SK-N-SH (cell line): ENCODE results near the gene SEC14L2.

Experiments used
- CTCF ChIP-seq: fragments of 200-600 bp; sonication (generic); IDR thresholded peaks from 2 replicates; pipeline ENCODE4 v1.6.1; 2017; ENCODE audit warnings: antibody characterized with exemption, mild to moderate bottlenecking, moderate library complexity
- ELF1 ChIP-seq: IDR thresholded peaks from 2 replicates; pipeline ENCODE4 v1.4.0; 2012
- EZH2phosphoT487 ChIP-seq: fragments of 200-600 bp; sonication (generic); IDR thresholded peaks from 2 replicates; pipeline ENCODE4 v1.6.1; 2017; ENCODE audit warnings: low read depth, mixed run types, mild to moderate bottlenecking, antibody characterized with exemption, moderate library complexity, borderline replicate concordance
- IRF3 ChIP-seq: fragments of 150-350 bp; IDR thresholded peaks from 2 replicates; pipeline ENCODE4 v1.6.1; 2016; ENCODE audit warnings: mild to moderate bottlenecking, low read depth, low read length
- RAD21 ChIP-seq: IDR thresholded peaks from 2 replicates; pipeline ENCODE4 v1.6.1; 2012; ENCODE audit warnings: mild to moderate bottlenecking, low read length
- RFX5 ChIP-seq: IDR thresholded peaks from 2 replicates; pipeline ENCODE4 v1.6.1; 2012; ENCODE audit warnings: mild to moderate bottlenecking, improper control_type of control experiment, low read length
- USF2 ChIP-seq: fragments of 150-350 bp; IDR thresholded peaks from 2 replicates; pipeline ENCODE4 v1.6.1; 2017; ENCODE audit warnings: antibody characterized with exemption, low read length, low read depth, borderline replicate concordance
- YY1 ChIP-seq: IDR thresholded peaks from 2 replicates; pipeline ENCODE4 v1.4.0; 2012; ENCODE audit warnings: low read depth, mild to moderate bottlenecking
- ZBTB33 ChIP-seq: IDR thresholded peaks from 2 replicates; pipeline ENCODE4 v1.4.0; 2012; ENCODE audit warnings: low read depth, borderline replicate concordance

GRCh38 chr22:30447656-30448055 lies 50.8 kb downstream of the SEC14L2 start:
- TF ChIP-seq CTCF (no peak), YY1 (no peak), RAD21 (no peak), IRF3 (no peak), USF2 (no peak), RFX5 (no peak), ZBTB33 (no peak), EZH2phosphoT487 (no peak), ELF1 (no peak)
